Measurements from ENCODE around the gene ANKRD26.

Gene ANKRD26

GRCh38 chr10:27022048-27022447, 78.2 kb downstream of the ANKRD26 start:
- no peaks in the 10 kb centered on the region for H3K36me3 ChIP-seq (ENCODE audit: control insufficient read depth in 1 of 2, insufficient read depth in 2 of 2, low read length in 2 of 2)
- H2AK5ac ChIP-seq (ENCODE audit: low read length), result no peak overlapping the region
- WGBS (ENCODE audit: extremely low coverage, insufficient coverage, insufficient read length), result no CpG with 5 or more reads among the region's 2 CpGs
- no peak for DNase-seq
- no peak overlapping the region for H4K91ac ChIP-seq (ENCODE audit: low read depth, low read length)
- H3K9ac ChIP-seq (ENCODE audit: low read length), result no peak overlapping the region
- no peak overlapping the region for H3K18ac ChIP-seq (ENCODE audit: low read length)
- no peak overlapping the region for H2BK5ac ChIP-seq (ENCODE audit: low read depth, low read length, poor library complexity)
- H4K8ac ChIP-seq (ENCODE audit: low read depth, low read length), result no peak overlapping the region
- no peaks in the 10 kb centered on the region for H3K79me1 ChIP-seq (ENCODE audit: low read length)
- no peak overlapping the region for H3K14ac ChIP-seq (ENCODE audit: low read length)
- no peak overlapping the region for H2BK12ac ChIP-seq (ENCODE audit: low read length)
- no peak overlapping the region for H3K4me2 ChIP-seq (ENCODE audit: low read length)
- H3K27me3 ChIP-seq (ENCODE audit: insufficient read depth, low read length), result no peaks in the 10 kb centered on the region
- no peak overlapping the region for H3K4me3 ChIP-seq (ENCODE audit: low read depth, low read length)
- no peak overlapping the region for H3K4ac ChIP-seq (ENCODE audit: low read depth, low read length)
- no peaks in the 10 kb centered on the region for H3K79me2 ChIP-seq (ENCODE audit: control insufficient read depth, insufficient read depth, low read length, poor library complexity)
- no peak overlapping the region for H4K12ac ChIP-seq (ENCODE audit: low read depth, low read length)
- H3K4me1 ChIP-seq (ENCODE audit: control insufficient read depth in 1 of 2, insufficient read depth in 2 of 2, low read length in 2 of 2), result peaks cover 0 to 2% of the 10 kb centered on the region in 2 experiments
- H2AFZ ChIP-seq (ENCODE audit: insufficient read depth, low read length, poor library complexity), result no peak overlapping the region
- H2BK120ac ChIP-seq (ENCODE audit: insufficient read depth, low read length, poor library complexity), result no peak overlapping the region
- no peaks in the 10 kb centered on the region for H3K9me3 ChIP-seq (ENCODE audit: insufficient read depth, low read depth, low read length)
- no peak overlapping the region for H3K23ac ChIP-seq (ENCODE audit: low read length)
- H3K27ac ChIP-seq (ENCODE audit: low read depth, low read length), result no peak overlapping the region

- peaks cover 0 to 2% of the 10 kb centered on the region in 2 experiments for H3K4me1 ChIP-seq (ENCODE audit: control insufficient read depth in 1 of 2, insufficient read depth in 2 of 2, low read length in 2 of 2)
- H3K23ac ChIP-seq (ENCODE audit: low read length), result no peak overlapping the region
- H2BK120ac ChIP-seq (ENCODE audit: insufficient read depth, low read length, poor library complexity), result no peak overlapping the region
- H4K12ac ChIP-seq (ENCODE audit: low read depth, low read length), result no peak overlapping the region
- H3K4me3 ChIP-seq (ENCODE audit: low read depth, low read length), result no peak overlapping the region
- H3K27me3 ChIP-seq (ENCODE audit: insufficient read depth, low read length), result no peaks in the 10 kb centered on the region
- H3K79me1 ChIP-seq (ENCODE audit: low read length), result no peaks in the 10 kb centered on the region
- H3K14ac ChIP-seq (ENCODE audit: low read length), result no peak overlapping the region
- no peak overlapping the region for H3K4ac ChIP-seq (ENCODE audit: low read depth, low read length)
- no peak overlapping the region for H3K27ac ChIP-seq (ENCODE audit: low read depth, low read length)
- no peak overlapping the region for H2AFZ ChIP-seq (ENCODE audit: insufficient read depth, low read length, poor library complexity)
- H4K91ac ChIP-seq (ENCODE audit: low read depth, low read length), result no peak overlapping the region
- no peak overlapping the region for H3K4me2 ChIP-seq (ENCODE audit: low read length)
- H3K36me3 ChIP-seq (ENCODE audit: control insufficient read depth in 1 of 2, insufficient read depth in 2 of 2, low read length in 2 of 2), result peaks cover 0 to 2% of the 10 kb centered on the region in 2 experiments
- no peak for DNase-seq
- H3K79me2 ChIP-seq (ENCODE audit: control insufficient read depth, insufficient read depth, low read length, poor library complexity), result no peaks in the 10 kb centered on the region
- no peak overlapping the region for H3K9ac ChIP-seq (ENCODE audit: low read length)
- H2BK5ac ChIP-seq (ENCODE audit: low read depth, low read length, poor library complexity), result no peak overlapping the region
- H3K18ac ChIP-seq (ENCODE audit: low read length), result no peak overlapping the region
- H3K9me3 ChIP-seq (ENCODE audit: insufficient read depth, low read depth, low read length), result no peaks in the 10 kb centered on the region
- no peak overlapping the region for H4K8ac ChIP-seq (ENCODE audit: low read depth, low read length)
- H2BK12ac ChIP-seq (ENCODE audit: low read length), result no peak overlapping the region
- no peak overlapping the region for H2AK5ac ChIP-seq (ENCODE audit: low read length)
- no CpG with 5 or more reads among the region's 5 CpGs for WGBS (ENCODE audit: extremely low coverage, insufficient coverage, insufficient read length)
Measured at GRCh38 chr10:27020243-27020642, 80.1 kb downstream of the ANKRD26 start.

GRCh38 chr10:27019827-27020226, 80.5 kb downstream of the ANKRD26 start:
- Histone ChIP-seq H3K9ac (ENCODE audit: low read length) (no peak overlapping the region), H3K27me3 (ENCODE audit: insufficient read depth, low read length) (no peaks in the 10 kb centered on the region), H3K79me2 (ENCODE audit: control insufficient read depth, insufficient read depth, low read length, poor library complexity) (no peaks in the 10 kb centered on the region), H3K27ac (ENCODE audit: low read depth, low read length) (no peak overlapping the region), H3K4me3 (ENCODE audit: low read depth, low read length) (no peak overlapping the region), H2BK120ac (ENCODE audit: insufficient read depth, low read length, poor library complexity) (no peak overlapping the region), H4K12ac (ENCODE audit: low read depth, low read length) (no peak overlapping the region), H2BK5ac (ENCODE audit: low read depth, low read length, poor library complexity) (no peak overlapping the region), H4K91ac (ENCODE audit: low read depth, low read length) (no peak overlapping the region), H2BK12ac (ENCODE audit: low read length) (no peak overlapping the region), H3K4ac (ENCODE audit: low read depth, low read length) (no peak overlapping the region), H3K79me1 (ENCODE audit: low read length) (no peaks in the 10 kb centered on the region), H3K4me1 (ENCODE audit: control insufficient read depth in 1 of 2, insufficient read depth in 2 of 2, low read length in 2 of 2) (peaks cover 0 to 2% of the 10 kb centered on the region in 2 experiments), H3K14ac (ENCODE audit: low read length) (no peak overlapping the region), H2AK5ac (ENCODE audit: low read length) (no peak overlapping the region), H2AFZ (ENCODE audit: insufficient read depth, low read length, poor library complexity) (no peak overlapping the region), H3K23ac (ENCODE audit: low read length) (no peak overlapping the region), H3K18ac (ENCODE audit: low read length) (no peak overlapping the region), H4K8ac (ENCODE audit: low read depth, low read length) (no peak overlapping the region), H3K9me3 (ENCODE audit: insufficient read depth, low read depth, low read length) (no peaks in the 10 kb centered on the region), H3K36me3 (ENCODE audit: control insufficient read depth in 1 of 2, insufficient read depth in 2 of 2, low read length in 2 of 2) (peaks cover 0 to 2% of the 10 kb centered on the region in 2 experiments), H3K4me2 (ENCODE audit: low read length) (no peak overlapping the region)
- WGBS (ENCODE audit: extremely low coverage, insufficient coverage, insufficient read length), result no CpG with 5 or more reads among the region's 4 CpGs
- DNase-seq, result no peak

- Histone ChIP-seq H3K23ac (ENCODE audit: low read length) (no peak overlapping the region), H3K27me3 (ENCODE audit: insufficient read depth, low read length) (no peaks in the 10 kb centered on the region), H3K36me3 (ENCODE audit: control insufficient read depth in 1 of 2, insufficient read depth in 2 of 2, low read length in 2 of 2) (peaks cover 2 to 4% of the 10 kb centered on the region in 2 experiments), H4K8ac (ENCODE audit: low read depth, low read length) (no peak overlapping the region), H3K79me2 (ENCODE audit: control insufficient read depth, insufficient read depth, low read length, poor library complexity) (no peaks in the 10 kb centered on the region), H2AFZ (ENCODE audit: insufficient read depth, low read length, poor library complexity) (no peak overlapping the region), H3K18ac (ENCODE audit: low read length) (no peak overlapping the region), H2BK5ac (ENCODE audit: low read depth, low read length, poor library complexity) (no peak overlapping the region), H3K4me1 (ENCODE audit: control insufficient read depth in 1 of 2, insufficient read depth in 2 of 2, low read length in 2 of 2) (no peaks in the 10 kb centered on the region), H3K4me3 (ENCODE audit: low read depth, low read length) (no peak overlapping the region), H3K4ac (ENCODE audit: low read depth, low read length) (no peak overlapping the region), H2BK120ac (ENCODE audit: insufficient read depth, low read length, poor library complexity) (no peak overlapping the region), H3K79me1 (ENCODE audit: low read length) (no peaks in the 10 kb centered on the region), H3K14ac (ENCODE audit: low read length) (no peak overlapping the region), H4K12ac (ENCODE audit: low read depth, low read length) (no peak overlapping the region), H2AK5ac (ENCODE audit: low read length) (no peak overlapping the region), H2BK12ac (ENCODE audit: low read length) (no peak overlapping the region), H4K91ac (ENCODE audit: low read depth, low read length) (no peak overlapping the region), H3K9me3 (ENCODE audit: insufficient read depth, low read depth, low read length) (peaks cover 6% of the 10 kb centered on the region), H3K27ac (ENCODE audit: low read depth, low read length) (no peak overlapping the region), H3K9ac (ENCODE audit: low read length) (no peak overlapping the region), H3K4me2 (ENCODE audit: low read length) (no peak overlapping the region)
- WGBS (ENCODE audit: extremely low coverage, insufficient coverage, insufficient read length), result no CpG with 5 or more reads among the region's 9 CpGs
- DNase-seq, result no peak
Measured at GRCh38 chr10:26997610-26998009, 102.7 kb downstream of the ANKRD26 start.

All from trophoblast cell (in vitro differentiated cells and primary cell).